Spleen (tissue), 7 donors: Measurements from ENCODE around the gene SRRT.

Experiments used
- POLR2A ChIP-seq, 3 donors: fragments of 450-650 bp; IDR thresholded peaks; one replicate each; pipeline ENCODE4 v1.5.1; 2017; ENCODE audit warnings: antibody characterized with exemption in 3 of 3, mild to moderate bottlenecking in 1 of 3
- TF ChIP-seq, protein P1 (sequence below), 11 experiments: fragments of 200-600 bp in 7 of 11; fragments of 450-650 bp in 4 of 11; sonication (generic) in 4 of 11; IDR thresholded peaks in 8 of 11; conservative IDR thresholded peaks in 3 of 11; 1 replicate in 7 of 11; 2 replicates in 4 of 11; pipeline versions ENCODE4 v1.4.0 to v1.8.0; 2016 to 2021; ENCODE audit warnings: antibody characterized with exemption in 11 of 11, inconsistent platforms in 4 of 11, mild to moderate bottlenecking in 1 of 11
- donor health status: DM: no; HTN: no; CAD: no; lungs with moderate emphysema.
- donor health status: DM: no; HTN: no; CAD: no.
- donor health status: DM: no; HTN: no; CAD: no.

DNA sequence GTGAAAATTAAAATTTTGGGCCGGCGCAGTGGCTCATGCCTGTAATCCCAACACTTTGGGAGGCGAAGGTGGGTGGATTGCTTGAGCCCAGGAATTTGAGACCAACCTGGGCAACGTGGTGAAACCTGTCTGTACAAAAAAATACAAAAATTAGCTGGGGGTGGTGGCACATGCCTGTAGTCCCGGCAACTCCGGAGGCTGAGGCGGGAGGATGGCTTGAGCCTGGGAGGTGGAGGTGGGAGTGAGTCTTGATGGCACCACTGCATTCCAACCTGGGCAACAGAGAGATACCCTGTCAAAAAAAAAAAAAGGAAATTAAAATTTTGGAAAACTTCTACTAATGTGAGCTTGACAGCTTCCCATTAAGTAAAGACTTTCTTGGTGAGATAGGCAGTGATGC, 3.1 kb downstream of the SRRT start:
- TF ChIP-seq, protein P1, sequence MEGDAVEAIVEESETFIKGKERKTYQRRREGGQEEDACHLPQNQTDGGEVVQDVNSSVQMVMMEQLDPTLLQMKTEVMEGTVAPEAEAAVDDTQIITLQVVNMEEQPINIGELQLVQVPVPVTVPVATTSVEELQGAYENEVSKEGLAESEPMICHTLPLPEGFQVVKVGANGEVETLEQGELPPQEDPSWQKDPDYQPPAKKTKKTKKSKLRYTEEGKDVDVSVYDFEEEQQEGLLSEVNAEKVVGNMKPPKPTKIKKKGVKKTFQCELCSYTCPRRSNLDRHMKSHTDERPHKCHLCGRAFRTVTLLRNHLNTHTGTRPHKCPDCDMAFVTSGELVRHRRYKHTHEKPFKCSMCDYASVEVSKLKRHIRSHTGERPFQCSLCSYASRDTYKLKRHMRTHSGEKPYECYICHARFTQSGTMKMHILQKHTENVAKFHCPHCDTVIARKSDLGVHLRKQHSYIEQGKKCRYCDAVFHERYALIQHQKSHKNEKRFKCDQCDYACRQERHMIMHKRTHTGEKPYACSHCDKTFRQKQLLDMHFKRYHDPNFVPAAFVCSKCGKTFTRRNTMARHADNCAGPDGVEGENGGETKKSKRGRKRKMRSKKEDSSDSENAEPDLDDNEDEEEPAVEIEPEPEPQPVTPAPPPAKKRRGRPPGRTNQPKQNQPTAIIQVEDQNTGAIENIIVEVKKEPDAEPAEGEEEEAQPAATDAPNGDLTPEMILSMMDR (IDR thresholded peaks at IDR 0.05 in 8 of 11, conservative IDR thresholded peaks at IDR 0.05 in 3 of 11) = no peak
- TF ChIP-seq POLR2A (IDR thresholded peaks at IDR 0.05) = no peak
